HUES48 (cell line): ENCODE results near the gene GNB1.

Experiments used
- H3K27ac ChIP-seq: one replicate; pipeline ENCODE4 v1.7.0; 2013; ENCODE audit warnings: low read depth, low read length, inconsistent platforms
- H3K27me3 ChIP-seq: 2 replicates; pipeline ENCODE4 v1.6.1; 2013; ENCODE audit warnings: mild to moderate bottlenecking, low read length; ENCODE audit not compliant: control insufficient read depth, insufficient read depth
- H3K36me3 ChIP-seq: 2 replicates; pipeline ENCODE4 v1.6.1; 2013; ENCODE audit warnings: low read length; ENCODE audit not compliant: control insufficient read depth, insufficient read depth
- H3K4me1 ChIP-seq: 2 replicates; pipeline ENCODE4 v1.6.1; 2013; ENCODE audit warnings: mild to moderate bottlenecking, low read length; ENCODE audit not compliant: control insufficient read depth, insufficient read depth
- H3K4me3 ChIP-seq: 2 replicates; pipeline ENCODE4 v1.5.1; 2013; ENCODE audit warnings: mild to moderate bottlenecking, low read depth, low read length
- H3K9ac ChIP-seq: 2 replicates; pipeline ENCODE4 v1.6.1; 2013; ENCODE audit warnings: mild to moderate bottlenecking, low read depth, low read length, moderate library complexity
- H3K9me3 ChIP-seq: 2 replicates; pipeline ENCODE4 v1.6.1; 2013; ENCODE audit warnings: low read length; ENCODE audit not compliant: control insufficient read depth, insufficient read depth

Gene GNB1

DNA sequence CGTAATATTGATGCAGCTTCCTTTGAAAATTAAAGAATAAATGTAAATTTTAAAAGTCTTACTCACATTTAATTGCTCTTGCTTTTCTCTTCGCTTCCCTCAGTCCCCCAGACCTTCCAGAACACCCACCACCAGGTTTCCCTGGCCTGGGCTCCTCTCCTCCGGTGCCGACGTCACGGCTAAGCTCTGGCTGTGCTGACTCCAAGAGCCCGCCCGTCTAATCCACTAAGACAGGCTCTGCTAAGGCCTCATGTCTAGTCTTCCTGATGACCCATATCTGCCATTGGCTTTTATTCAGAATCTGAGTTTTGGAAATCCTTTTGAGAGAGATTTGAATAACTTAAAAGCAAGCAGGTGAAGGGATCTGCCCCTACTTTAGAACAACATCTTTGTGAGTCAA lies 58.7 kb downstream of the GNB1 start:
- no peaks in the 10 kb centered on the region for H3K27me3 ChIP-seq
- H3K9ac ChIP-seq: no peak overlapping the region
- no peak overlapping the region for H3K27ac ChIP-seq
- no peak overlapping the region for H3K4me3 ChIP-seq
- H3K4me1 ChIP-seq: peaks cover 3% of the 10 kb centered on the region; the same call in 1 of the 2 replicates
- peaks cover 46% of the 10 kb centered on the region for H3K36me3 ChIP-seq
- H3K9me3 ChIP-seq: no peaks in the 10 kb centered on the region

DNA sequence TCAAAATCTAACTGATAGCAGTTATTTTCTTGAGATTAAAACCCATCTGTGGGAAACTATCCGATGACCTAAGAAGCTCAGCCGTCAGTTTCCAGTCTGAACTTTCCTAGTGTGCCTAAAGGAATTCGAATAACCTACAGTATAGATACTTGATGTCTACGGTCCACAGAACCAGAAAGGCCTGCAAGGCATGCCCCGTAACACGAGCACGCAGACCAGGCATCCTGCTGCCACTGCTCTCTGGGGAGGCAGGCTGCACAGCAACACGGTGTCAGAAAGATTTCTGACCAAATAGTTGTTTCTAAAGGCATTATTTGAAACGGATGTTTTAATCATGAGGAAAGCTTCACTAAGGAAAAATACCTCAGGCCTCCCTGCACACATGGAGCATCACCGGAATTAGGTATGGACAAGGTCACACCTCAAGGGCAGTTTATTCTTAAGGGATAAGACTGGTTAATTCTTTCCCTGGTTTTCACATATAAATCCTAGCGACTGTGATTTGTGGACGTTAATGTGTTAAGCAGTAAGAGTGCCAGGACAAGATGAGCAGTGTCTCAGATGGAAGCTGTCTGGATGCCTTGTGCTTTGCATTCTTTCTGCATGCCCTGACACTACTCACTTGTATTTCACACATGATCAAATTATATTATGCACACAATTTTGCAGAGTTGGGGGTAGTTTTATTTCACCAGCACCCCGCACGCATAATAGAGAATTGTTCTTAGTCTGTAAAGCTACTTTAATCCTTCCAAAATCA lies 63.6 kb downstream of the GNB1 start:
- Histone ChIP-seq H3K4me3 (no peak overlapping the region), H3K36me3 (peaks cover 38% of the 10 kb centered on the region), H3K4me1 (peaks cover 3% of the 10 kb centered on the region; the same call in 1 of the 2 replicates), H3K27ac (peak overlapping the region; percentile 66), H3K27me3 (no peaks in the 10 kb centered on the region), H3K9me3 (no peaks in the 10 kb centered on the region), H3K9ac (no peak overlapping the region)

DNA sequence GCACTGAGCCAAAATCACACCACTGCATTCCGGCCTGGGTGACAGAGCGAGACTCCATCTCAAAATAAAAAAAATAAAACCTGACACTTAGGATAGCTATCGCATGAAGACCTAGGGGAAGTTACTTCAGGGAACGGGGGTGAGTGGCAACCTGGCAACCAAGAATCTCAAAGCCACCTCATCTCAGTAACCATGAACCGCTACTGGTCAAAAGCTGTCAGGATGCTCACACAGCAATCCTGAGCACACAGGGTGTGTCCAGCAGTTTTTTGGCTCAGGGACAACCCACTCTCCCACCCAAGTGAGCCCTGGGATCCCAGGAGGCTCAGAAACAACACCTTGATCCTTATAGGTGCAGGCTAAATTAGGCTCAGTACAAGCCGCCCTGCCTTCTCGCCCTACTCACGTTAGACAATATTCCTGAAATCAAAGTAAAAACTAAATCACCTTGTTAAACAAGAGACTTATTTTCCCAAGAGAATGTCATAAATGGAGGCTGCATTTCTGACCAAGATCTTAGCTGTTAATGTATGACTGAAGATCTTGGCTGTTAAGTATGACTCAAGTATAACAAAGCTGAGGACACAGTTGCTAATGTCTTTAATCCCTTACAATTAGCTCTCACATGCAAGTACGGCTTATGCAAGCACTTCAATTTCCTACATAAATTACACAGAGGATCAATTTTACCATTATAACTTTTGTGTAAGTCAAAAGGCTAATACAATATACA lies 64.4 kb downstream of the GNB1 start:
- Histone ChIP-seq H3K4me3 (no peak overlapping the region), H3K27ac (peak overlapping the region; percentile 66), H3K36me3 (peaks cover 44% of the 10 kb centered on the region), H3K4me1 (peaks cover 3% of the 10 kb centered on the region; the same call in 1 of the 2 replicates), H3K27me3 (no peaks in the 10 kb centered on the region), H3K9ac (no peak overlapping the region), H3K9me3 (no peaks in the 10 kb centered on the region)

DNA sequence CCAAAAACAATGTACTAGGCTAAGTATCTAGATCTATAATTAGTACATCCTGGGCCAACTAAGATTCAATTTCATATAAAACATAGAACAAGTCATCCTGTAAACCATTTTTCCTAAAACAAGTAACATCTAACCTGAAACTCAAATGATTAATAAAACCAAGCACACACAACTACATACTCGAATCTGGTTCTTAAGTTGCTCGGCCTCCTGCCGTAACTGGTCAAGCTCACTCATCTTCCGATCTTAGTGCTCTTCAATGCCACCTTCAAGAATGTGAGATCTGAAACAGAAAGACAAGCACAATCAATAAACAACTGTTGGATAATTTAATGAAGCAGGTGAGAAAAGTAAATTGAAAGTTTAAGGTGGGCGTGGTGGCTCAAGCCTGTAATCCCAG lies 65.7 kb downstream of the GNB1 start:
- Histone ChIP-seq H3K27me3 (no peaks in the 10 kb centered on the region), H3K27ac (no peak overlapping the region), H3K4me3 (no peak overlapping the region), H3K4me1 (peaks cover 3% of the 10 kb centered on the region; the same call in 1 of the 2 replicates), H3K9me3 (no peaks in the 10 kb centered on the region), H3K36me3 (peaks cover 52% of the 10 kb centered on the region), H3K9ac (no peak overlapping the region)

DNA sequence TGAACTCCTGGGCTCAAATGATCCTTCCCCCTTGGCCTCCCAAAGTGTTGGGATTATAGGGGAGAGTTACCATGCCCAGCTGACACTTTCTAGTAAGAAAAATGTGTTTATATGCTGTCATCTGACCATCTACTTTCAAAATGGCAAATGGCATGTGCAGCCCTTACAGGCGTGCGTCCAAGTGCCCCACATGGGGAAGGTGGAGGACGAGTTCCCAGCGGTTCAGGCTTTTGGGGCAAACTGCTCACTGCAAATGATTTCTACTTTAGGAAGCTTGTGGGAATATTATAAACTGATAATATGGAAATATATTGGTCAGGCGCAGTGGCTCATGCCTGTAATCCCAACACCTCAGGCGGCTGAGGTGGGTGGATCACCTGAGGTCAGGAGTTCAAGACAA lies 71.1 kb downstream of the GNB1 start:
- Histone ChIP-seq H3K4me3 (no peak overlapping the region), H3K27me3 (no peaks in the 10 kb centered on the region), H3K9ac (no peak overlapping the region), H3K27ac (no peak overlapping the region), H3K4me1 (no peaks in the 10 kb centered on the region), H3K36me3 (peaks cover 67% of the 10 kb centered on the region), H3K9me3 (no peaks in the 10 kb centered on the region)

DNA sequence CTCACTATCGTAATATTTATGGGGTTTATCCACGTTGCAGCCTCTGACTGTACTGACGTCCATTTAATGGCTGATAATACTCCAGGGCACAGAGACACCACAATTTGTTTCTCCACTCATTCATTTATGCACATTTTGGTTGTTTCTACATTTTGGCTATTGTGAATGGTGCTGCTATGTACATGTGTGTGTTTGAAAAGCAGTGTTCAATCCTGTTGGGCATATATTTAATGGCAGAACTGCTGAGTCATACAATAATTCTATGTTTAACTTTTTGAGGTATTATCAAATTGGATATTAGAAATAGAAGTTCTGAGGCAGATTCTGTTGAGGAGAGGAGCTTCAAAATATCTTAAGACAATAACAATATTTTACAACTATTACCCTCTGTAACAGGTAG lies 73.7 kb downstream of the GNB1 start:
- no peak overlapping the region for H3K9ac ChIP-seq
- no peaks in the 10 kb centered on the region for H3K4me1 ChIP-seq
- no peak overlapping the region for H3K27ac ChIP-seq
- no peaks in the 10 kb centered on the region for H3K9me3 ChIP-seq
- H3K4me3 ChIP-seq: no peak overlapping the region
- peaks cover 67% of the 10 kb centered on the region for H3K36me3 ChIP-seq
- H3K27me3 ChIP-seq: no peaks in the 10 kb centered on the region

DNA sequence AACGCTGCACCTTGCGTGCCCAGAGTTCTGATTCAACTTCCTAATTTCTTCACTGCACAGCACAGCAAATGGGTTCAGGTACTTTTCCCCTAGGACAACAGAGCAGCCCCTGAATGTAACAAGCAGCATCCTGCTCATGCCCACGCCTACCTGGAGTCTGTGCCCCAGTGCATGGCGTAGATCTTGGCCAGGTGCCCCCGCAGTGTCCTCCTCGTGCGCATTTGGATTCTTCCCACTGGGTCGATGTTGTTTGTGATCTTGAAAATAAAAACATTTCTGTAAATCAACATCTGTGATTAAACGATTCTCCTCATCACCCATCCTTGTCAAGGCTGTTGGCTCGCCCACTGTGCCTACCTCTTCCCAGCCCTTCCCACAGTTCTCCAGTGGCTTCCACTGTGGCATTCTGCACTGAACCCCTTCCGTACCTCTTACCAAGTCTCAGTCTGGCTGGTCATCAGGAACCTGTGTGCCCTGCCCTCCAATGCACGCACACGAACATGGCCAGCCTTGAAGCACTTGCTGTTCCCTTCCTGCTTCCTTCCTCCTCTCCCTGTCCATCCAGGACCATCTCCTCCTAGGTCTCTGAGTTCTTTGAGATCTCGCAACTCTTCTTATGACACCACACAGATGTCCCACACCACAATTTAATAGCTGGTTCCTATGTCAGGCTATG lies 75.1 kb downstream of the GNB1 start:
- Histone ChIP-seq H3K9me3 (no peaks in the 10 kb centered on the region), H3K4me1 (no peaks in the 10 kb centered on the region), H3K9ac (no peak overlapping the region), H3K36me3 (peaks cover 61% of the 10 kb centered on the region), H3K27me3 (no peaks in the 10 kb centered on the region), H3K27ac (no peak overlapping the region), H3K4me3 (no peak overlapping the region)

DNA sequence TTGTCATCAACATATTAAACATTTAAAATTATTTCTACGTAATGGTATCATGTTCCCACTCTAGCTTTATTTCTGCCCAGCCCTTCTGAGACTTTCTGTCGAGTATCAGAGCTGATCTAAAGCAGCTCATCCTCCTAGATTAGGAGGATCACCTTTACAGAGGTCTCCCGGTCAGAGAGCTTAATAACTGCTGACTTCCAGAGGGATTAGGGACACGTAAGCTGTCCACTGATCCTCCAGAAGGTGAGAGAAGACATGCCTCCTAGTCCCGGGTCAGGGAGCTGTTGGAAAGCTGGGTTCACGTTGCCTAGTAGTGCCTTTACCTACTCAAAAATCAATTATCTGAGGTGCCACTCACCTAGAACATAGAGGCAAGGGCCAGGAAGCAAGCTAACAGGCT lies 81.4 kb downstream of the GNB1 start:
- Histone ChIP-seq H3K27ac (no peak overlapping the region), H3K4me3 (no peak overlapping the region), H3K9me3 (no peaks in the 10 kb centered on the region), H3K27me3 (no peaks in the 10 kb centered on the region), H3K9ac (no peak overlapping the region), H3K4me1 (no peaks in the 10 kb centered on the region), H3K36me3 (peaks cover 67% of the 10 kb centered on the region)

DNA sequence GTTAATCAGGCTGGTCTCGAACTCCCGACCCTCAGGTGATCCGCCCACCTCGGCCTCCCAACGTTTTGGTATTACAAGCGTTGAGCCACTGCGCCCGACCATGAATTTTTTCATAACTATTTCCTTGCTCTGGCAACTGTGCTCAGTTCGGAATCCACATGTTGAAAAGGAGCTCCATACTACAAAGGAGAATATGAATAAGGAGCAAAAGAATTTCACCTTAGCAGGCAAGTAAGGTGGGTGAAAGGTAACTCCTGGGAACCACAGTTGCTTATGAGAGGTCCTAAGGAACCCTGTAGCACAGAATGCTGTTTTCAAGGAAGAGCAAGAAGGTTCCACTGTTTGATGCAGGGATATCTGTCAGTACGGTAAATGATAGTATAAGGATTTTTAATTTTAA lies 82.7 kb downstream of the GNB1 start:
- peaks cover 64% of the 10 kb centered on the region for H3K36me3 ChIP-seq
- no peaks in the 10 kb centered on the region for H3K9me3 ChIP-seq

DNA sequence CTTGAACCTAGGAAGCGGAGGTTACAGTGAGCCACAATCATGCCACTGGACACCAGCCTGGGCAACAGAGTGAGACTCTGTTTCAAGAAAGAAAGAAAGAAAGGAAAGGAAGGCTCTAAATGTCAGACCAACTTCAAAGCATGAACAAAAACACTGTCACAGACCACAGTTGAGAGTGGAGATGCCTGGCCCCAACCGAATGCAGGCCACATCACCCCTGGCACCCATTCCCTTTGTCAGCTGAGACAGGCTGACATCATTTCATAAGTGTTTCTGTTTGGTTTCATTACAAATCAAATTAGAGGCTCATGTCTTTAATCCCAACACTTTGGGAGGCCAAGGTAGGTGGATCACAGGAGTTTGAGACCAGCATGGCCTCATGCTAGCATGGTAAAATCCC lies 84.0 kb downstream of the GNB1 start:
- no peak overlapping the region for H3K4me3 ChIP-seq
- no peak overlapping the region for H3K9ac ChIP-seq
- H3K27ac ChIP-seq: no peak overlapping the region
- no peaks in the 10 kb centered on the region for H3K27me3 ChIP-seq
- H3K36me3 ChIP-seq: peaks cover 67% of the 10 kb centered on the region
- no peaks in the 10 kb centered on the region for H3K9me3 ChIP-seq
- no peaks in the 10 kb centered on the region for H3K4me1 ChIP-seq

More for the DNA sequence above, 82.7 kb downstream of the GNB1 start:
- Histone ChIP-seq H3K4me3 (no peak overlapping the region), H3K4me1 (no peaks in the 10 kb centered on the region), H3K27ac (no peak overlapping the region), H3K27me3 (no peaks in the 10 kb centered on the region), H3K9ac (no peak overlapping the region)

DNA sequence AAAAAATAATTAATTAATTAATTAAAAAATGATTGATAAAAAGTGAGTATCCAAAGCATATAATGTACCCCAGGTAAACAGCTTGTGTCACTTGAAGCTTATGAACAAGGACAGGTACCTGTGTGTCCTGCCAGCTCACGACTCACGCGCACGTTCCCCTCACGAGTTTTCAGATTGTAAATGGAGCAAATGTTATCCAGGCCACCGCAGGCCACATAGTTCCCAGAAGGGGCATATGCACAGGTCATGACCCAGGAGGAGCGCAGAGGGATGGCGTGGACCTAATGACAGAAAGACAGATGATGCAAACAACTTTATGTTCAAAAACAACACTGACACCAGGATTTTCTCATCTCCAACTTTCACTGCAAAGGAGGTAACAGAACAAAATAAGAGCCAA lies 86.6 kb downstream of the GNB1 start:
- no peaks in the 10 kb centered on the region for H3K27me3 ChIP-seq
- H3K4me1 ChIP-seq: no peaks in the 10 kb centered on the region
- H3K4me3 ChIP-seq: no peak overlapping the region
- no peak overlapping the region for H3K9ac ChIP-seq
- H3K27ac ChIP-seq: no peak overlapping the region
- peaks cover 78% of the 10 kb centered on the region for H3K36me3 ChIP-seq
- no peaks in the 10 kb centered on the region for H3K9me3 ChIP-seq
